HG03469 (cell line): ENCODE measurements around the gene GRK1.

Source experiments
- ATAC-seq: cut with Tn5 transposase; IDR thresholded peaks from one replicate; pipeline ENCODE4 v1.9.1; 2021; ENCODE audit warnings: mild to moderate bottlenecking, moderate library complexity, moderate number of reproducible peaks; ENCODE audit not compliant: unreplicated experiment

The GRK1 gene

DNA sequence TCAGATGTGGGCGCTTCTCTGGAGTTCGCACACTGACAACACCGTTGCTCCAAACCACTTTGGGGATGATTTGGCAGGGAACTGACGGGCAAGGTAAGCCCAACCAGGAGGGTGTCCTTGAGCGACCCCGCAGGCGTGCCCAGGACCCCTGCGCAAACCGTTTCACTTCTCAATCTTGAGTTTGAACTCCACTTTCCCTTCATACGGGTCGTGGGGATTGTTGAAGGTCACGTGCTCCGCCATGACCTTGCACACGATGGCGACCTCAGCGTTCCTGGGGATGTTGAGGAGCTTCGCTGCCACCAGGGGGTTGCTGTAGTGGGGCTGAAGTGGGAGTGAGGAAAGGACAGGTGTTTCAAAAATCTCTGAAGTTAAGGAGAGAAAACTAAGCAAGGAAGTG, 17.8 kb upstream of the GRK1 start:
- ATAC-seq, result no peak

DNA sequence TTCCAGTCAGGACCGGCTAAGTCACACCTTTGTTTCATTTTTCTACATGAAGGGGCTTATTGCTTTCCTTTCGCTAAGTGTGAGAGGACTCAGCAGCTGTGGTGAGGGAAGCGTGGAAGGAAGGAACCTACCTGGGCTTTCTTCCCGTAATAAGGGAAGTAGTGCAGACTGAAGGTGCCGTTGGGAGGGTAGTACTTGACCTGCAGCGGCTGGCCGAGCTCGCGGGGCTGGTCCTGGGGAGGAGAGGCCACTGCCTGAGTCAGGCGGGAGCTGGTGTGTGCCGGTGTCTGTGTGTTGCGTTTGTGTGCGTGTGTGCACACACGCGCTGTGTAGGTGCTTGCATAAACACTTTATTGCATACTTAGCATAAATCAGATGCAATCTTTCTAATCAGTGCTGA, 16.7 kb upstream of the GRK1 start:
- no peak for ATAC-seq

DNA sequence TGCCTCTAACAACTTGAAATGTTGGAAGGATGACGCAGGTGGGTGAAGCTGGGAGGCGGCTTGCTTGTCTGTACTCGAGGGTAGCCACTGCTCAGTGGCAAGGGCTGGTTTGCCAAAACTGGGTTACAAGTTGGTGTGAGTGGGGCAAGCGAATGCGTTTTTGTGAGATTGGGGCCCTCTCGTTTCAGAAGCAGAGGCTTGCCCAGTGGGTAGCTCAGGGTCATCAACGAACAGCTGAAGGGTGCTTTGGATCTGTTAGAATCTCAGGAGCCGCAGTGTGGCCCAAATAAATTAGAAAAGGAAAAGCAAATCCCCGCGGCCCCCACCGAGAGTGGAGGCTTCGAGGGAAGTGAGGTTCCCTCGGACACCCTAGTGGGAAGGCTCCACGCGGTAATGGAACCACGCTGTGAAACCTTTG, 16.3 kb upstream of the GRK1 start:
- ATAC-seq, result no peak

DNA sequence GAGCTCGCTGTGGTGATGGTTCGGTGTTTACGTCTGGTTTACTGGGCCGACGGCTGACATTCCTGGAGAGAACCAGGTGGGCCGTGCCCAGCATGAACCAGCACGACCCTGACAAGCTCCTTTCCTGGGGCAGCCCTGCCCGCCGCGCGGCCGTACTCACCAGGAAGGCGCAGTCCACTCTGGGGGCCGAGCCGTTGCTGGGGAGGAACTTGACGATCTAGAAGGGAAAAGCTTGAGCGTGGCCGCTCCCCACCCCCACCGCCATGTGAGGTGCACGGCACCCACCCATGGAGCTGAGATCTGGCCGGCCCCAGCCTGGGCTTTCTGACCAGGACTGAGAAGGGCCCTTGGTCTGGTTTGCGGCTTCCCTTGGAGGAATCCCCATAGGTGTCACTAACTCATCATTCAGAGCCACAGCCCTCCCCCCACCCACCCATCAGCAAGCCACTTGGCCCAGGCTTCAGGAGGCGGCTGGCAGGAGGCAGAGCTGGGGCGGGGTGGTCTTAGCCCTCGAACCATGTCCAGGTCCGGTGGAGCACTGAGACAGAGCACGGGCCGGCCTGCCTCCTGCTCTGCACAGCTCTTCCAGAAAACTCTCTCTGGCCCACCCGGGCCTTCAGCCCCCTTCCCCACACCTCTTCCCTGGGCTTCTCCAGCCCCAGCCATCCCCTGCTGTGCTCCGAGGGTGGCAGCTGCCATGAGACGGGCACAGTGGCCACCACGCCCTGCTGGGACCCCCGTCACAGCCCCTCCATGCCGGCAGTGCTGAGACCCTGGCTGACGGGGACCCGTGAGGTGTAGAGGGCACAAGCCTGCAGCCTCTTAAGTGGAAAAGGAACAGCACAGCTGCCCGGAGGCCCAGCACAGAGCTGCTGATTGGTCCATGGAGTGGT, 15.3 kb upstream of the GRK1 start:
- no peak for ATAC-seq

DNA sequence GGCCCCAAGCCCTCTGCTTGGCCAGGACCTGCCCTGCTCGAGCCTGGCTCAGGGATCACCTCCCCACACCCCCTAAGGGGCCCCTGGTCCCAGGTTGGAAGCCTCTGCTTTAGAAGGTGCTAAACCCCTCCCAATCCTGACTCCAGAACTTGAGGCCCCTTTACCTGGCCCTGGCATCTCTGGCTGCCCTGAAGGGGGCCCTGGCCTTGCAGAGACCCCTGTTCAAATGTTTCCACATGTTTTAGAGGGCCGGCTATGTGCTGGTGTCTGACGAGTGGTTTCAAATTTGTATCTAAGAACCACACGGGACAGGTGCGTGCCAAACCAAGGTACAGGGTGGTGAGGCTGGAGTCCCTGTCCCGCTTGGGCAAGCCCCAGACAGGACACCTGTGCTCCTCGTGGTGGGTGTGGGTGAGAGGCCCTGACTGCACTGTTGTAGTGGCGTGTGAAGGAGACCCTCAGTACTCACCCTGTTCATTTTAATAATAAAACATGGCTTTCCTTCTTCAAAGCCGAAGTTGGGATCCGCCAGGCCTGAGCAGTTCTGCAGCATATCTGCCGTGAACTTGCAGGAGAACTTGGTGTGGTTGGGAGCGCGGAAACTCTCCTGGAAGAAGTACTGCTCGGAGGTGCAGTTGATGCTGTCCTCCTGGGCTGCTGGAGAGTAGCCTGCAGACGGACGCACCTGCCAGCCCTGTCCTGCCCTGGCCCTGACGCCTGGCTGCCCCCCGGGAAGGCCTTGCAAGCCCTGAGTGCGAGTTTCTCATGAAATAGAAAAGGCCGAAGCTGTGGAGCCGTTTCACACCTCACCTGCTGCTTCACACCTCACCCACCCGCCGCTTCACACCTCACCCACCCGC, 14.4 kb upstream of the GRK1 start:
- no peak for ATAC-seq

DNA sequence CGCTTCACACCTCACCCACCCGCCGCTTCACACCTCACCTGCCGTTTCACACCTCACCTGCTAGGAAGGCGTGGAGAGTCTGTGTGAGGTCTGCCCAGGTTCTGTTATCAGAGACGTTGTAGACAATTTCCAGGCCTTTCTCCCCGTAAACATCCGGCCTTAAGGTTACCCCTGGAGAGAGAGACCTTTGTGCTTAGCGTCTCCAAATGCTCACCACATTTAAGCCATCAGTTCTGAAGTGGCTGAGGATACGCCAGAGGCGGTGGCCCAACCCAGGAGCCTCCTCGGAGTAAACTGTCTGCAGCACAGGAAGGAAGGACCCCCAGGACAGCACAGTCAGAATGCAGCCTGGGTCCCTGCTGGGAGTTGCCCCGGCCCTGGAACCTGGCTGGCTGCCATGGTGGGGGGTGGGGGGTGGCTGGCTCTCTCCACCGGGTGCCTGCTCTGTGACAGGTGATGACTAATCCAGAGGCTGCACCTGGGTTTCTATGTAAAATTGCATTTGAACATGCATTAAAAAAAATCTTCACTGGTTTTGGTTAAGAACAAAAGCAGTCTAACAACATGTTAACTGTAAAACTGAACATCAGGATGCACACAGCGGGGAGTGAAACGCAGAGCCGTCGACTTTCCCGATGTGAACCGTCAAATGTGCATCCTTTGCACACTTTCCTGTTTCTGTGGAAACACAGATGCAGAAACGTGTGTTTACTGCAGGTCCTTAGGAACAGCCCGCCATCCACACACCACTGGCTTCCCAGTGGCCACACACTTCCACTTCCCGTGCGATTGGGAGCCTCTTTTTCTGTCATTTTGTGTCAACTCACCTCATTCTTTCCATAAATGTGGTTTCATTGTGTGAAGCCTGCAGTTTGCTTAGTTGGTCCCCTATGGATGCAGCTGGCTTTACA, 13.5 kb upstream of the GRK1 start:
- no peak for ATAC-seq

DNA sequence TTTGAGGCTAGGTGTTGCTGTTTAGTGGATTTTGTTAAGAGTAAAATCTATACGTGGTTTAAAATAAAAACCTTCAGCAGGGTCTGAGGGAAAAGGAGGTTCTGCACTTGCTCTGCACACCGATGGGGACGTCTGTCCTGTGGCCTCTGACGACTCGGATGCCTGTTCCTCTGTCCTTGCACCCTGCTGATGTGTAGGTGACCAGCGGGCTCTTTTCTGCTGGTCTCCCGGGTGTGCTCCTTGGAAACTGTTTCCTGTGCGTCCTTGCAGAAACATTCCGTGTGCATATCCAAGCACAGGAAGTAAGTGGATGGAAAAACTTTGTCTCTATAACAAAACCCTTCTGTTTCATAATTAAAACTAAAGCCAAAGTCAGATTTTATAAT, 12.9 kb upstream of the GRK1 start:
- no peak for ATAC-seq

DNA sequence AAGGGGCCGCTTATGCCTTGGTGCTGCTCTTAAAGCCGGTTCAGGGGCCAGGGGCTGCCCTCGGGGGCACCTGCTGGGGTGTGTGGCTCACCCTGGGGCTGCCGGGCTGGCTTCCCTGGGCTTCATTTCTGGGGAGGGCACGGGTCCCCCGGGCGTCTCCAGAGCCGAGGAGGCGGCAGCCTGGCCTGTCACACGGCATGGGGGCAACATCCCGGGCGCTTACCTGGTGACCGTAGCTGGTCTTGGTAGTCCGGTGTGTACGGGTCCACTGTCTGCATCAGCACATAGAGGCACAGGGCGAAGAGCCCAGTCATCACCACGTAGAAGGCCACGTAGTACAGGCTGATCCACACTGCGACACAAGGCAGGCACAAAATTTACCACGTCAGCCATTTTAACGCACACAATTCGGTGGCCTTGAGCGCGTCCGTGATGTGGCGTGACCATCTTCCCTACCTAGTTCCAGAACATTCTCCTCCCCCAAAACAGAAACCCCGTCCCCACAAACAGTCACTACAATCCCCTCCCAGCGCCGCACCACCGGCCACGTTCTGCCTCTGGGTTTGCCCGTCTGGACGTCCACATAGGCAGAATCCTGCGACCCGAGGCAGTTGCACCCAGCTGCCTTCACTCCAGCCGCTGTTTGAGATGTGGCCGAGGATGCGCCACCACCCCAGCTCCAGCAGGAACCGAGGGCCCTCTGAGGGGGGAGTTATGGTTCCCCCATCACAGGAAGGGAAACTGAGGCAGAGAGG, 12.3 kb upstream of the GRK1 start:
- ATAC-seq, result no peak

DNA sequence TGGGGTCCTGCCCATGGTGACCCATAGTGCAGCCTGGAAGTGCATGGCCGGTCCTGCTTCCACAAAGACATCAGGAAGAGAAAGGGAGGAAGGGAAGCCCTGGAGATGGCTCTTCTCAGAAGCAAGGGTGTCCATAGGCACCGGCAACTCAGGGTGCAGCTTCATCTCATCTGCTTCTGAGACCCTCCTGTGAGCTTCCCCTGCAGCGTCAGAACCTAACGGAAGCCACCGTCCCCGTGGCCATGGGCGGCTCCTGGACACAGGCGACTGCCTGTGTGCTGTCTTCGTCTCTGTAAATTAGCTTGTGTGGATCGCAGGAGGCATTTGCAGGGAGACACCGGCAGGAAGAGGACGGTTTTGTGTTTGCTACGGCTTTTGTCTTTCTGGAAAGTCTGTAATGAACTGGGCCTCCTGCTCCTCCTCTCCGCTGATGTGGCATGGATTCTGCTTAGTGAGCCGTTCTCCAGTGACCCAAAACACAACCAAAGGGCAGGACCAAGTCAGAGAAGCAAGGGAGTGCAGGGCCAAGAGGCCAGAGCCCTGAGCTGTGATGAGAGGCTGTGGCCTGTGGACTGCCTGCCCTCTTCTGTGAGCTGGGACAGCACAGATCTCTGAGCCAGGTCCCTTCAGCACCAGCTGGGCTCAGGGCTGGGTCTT, 11.5 kb upstream of the GRK1 start:
- ATAC-seq, result no peak

DNA sequence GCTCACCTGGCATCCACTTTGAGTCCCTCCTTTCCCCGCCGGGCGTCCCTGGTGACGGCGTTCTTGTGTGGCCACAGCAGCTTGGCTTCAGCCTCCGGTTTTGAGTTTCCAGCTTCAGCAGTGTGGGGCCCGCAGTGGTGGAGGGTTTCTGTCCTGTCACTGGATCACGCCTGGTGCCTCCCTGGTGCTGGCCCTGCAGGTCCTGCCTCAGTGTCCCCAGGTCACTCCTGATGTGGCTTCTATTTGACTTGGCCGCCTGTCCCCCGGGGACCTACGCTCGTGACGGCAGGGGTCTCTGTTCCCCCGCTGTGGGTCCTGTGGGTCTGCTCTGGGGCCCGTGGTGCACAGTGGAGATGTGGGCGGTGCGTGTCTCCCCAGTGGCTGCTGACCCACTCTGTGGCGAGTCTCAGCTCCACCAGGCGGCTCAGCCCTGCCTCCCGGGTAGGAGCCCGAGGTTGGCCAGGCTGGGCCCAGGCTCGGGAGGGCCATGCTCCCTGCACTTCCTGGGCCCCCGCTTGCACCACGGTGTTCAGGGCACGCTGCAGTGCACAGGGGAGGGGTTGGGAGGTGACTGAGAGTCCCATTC, 10.9 kb upstream of the GRK1 start:
- ATAC-seq, result no peak

DNA sequence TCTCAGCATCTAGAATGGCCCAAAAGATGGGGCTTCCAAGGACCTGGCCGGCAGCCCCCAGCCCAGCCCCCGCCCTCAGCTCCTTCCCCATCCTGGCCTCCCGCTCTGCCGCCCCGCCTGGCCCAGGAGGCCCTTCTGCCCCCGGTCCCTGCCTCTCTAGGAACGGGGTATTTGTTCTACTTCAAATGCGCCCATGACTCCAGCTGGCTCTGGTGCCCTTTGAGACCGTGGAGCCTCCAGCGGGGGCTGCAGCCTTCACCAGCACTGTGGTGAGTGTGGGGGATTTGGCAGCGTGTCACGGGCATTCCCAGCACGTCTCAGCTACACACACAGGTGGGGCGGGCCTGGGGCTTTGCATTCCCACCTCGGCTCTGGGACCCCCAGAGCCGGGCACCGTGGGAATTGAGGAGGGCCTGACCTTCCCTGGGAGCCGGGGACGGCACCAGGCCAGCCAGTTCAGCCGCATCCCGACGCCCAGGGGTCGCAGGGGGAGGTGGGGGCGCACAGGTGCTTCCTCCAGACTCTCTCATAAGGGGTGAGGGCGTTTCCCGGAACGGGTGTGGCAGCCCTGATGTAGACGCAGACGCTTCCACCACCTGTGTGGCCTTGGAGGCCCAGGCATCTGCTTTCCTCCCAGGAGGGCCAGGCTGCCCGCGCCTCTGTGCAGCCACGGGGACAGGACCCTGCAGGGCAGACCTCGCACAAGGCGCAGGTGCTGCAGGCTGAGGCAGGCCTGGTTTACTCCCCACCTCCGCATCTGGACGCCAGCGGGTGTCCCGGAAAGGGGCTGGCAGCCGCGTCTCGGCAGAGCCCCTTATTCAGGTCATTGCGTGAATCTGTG, 10.0 kb upstream of the GRK1 start:
- no peak for ATAC-seq

DNA sequence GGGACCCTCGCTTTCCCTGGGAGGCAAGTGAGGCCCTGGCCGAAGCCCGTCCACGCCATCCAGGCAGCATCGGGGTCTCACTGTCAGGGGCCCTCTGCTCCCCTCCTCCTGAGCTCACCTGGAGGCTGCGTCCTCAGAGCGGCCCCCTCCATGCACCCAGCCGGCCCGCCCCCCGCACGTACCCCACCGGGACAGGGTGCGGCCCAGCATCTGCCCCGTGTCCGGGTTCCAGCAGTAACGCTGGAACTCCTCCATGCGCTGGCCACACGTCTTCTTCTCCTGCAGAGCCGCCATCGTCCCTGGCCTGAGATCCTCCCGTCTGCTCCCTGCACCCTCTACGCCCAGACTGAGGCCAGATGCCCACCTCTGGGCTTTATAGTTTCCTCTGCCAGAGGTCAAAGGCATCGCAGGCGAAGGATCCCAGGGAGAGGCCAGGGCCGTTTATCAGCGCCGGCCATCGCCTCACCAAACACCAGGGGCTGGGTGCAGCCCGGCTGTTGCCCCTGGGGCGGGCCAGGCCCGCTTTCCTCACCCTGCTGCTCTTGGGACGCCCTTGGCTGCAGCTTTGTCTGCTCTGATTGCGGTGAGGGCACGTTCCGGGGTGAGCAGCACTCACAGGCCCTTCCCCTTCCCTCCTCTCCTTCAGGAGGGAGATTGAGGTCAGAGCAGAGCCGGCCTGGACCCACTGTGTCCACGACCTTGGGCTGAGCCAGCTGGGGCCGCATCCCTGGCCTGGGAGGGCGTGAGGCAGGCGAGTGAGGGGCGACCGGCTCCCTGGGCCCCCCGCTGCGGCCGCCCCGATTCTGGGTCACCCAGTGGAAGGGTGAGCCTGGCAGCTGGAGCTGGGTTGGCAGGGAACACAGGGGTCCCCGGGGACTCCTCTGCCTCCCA, 8.9 kb upstream of the GRK1 start, which contains the start of gene ATP4B:
Gene ATP4B, minus strand, starts transcription at position 348 of the 891 bp plus-strand sequence. Its CDS starts 54 bp downstream, at position 294.
- no peak for ATAC-seq

DNA sequence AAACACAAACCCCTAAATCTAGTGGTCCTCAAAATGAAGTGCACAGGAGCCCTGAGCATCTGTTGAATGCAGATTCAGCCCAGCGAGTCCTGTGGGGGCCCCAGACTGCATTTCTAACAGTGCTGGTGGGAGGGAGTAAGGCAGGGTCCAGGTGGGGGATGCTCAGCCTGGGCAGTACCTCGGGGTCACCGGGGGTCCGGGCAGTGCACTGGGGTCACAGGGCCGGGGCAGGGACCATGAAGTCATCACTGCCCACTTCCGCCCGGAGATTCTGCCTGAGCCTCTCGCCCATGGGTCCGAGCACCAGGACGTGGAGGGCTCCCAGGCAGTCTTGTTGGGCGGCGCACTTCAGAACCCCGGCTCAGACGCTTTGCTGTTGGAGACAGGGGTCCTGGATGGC, 8.2 kb upstream of the GRK1 start:
- ATAC-seq, result no peak

DNA sequence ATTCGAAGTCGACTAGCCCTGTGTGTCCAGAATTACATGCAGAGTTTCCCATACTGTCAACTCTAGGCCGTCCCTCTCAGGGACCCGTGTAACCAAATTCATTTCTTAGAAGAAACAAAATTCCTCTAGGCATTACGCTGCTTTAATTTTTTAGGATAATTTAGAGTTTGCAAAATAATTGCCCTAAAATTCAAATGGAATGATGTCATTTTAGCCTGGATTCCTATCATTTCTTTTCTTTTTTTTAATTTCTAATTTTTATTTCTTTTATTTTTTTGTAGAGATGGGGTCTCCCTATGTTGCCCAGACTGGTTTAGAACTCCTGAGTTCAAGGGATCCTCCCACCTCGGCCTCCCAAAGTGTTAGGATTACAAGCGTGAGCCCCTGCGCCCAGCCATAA, 7.7 kb upstream of the GRK1 start:
- ATAC-seq, result no peak

DNA sequence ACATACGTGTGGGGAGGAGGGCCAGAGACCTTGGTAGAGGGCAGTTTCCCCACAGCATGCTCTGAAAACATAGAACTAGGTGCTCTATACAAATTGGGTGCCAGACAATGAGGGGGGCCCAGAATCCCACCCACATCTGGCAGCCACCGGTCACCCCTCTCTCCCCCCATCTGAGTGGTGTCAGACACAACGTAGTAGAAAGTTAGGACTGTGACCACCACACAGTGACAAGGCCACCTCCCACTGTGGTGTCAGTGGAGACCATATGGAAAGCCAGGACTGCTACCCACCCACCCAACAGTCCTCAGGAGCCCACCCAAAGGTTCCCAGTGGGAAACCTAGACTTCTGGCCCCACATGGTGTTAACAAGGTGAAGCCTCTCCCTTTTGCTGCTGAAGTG, 7.0 kb upstream of the GRK1 start:
- ATAC-seq, result no peak

DNA sequence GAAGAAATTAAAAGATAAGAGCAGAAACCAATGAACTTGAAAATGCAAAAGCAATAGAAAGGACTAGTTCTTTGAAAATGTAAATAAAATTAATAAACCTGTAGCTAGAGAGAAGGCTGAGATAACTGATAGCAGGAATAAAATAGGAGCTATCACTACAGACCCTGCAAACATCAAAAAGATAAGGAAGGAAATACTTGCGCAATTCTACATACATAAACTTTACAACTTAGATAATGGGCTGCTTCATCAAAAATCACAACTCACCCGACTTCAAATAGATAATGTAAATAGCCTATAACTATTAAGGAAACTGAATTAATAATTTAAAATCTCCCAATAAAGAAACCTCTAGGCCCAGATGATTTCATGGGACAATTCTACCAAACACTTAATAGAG, 5.5 kb upstream of the GRK1 start:
- ATAC-seq, result no peak

DNA sequence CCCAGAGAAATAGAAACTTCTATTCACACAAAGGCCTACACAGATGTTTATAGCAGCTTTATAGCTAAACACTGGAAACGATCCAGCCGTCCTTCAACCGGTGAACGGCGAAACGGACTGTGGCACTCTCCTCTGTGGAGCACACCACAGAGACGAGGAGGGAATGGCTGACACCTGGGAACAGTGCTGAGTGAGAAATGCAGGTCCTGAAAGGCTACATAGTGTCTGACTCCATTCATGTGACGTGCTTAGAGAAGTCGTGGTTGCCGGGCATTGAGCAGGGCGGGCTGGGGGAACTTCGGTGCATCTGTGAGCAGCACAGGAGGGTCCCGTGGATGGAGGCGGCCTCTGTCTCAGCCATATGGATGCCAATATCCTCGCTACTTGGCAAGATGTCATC, 3.1 kb upstream of the GRK1 start:
- no peak for ATAC-seq
